HUES48 (cell line): ENCODE results near the gene ZSWIM6.

Experiments used
- H3K27ac ChIP-seq: one replicate; pipeline ENCODE4 v1.7.0; 2013; ENCODE audit warnings: low read depth, low read length, inconsistent platforms
- H3K27me3 ChIP-seq: 2 replicates; pipeline ENCODE4 v1.6.1; 2013; ENCODE audit warnings: mild to moderate bottlenecking, low read length; ENCODE audit not compliant: control insufficient read depth, insufficient read depth
- H3K36me3 ChIP-seq: 2 replicates; pipeline ENCODE4 v1.6.1; 2013; ENCODE audit warnings: low read length; ENCODE audit not compliant: control insufficient read depth, insufficient read depth
- H3K4me1 ChIP-seq: 2 replicates; pipeline ENCODE4 v1.6.1; 2013; ENCODE audit warnings: mild to moderate bottlenecking, low read length; ENCODE audit not compliant: control insufficient read depth, insufficient read depth
- H3K4me3 ChIP-seq: 2 replicates; pipeline ENCODE4 v1.5.1; 2013; ENCODE audit warnings: mild to moderate bottlenecking, low read depth, low read length
- H3K9ac ChIP-seq: 2 replicates; pipeline ENCODE4 v1.6.1; 2013; ENCODE audit warnings: mild to moderate bottlenecking, low read depth, low read length, moderate library complexity
- H3K9me3 ChIP-seq: 2 replicates; pipeline ENCODE4 v1.6.1; 2013; ENCODE audit warnings: low read length; ENCODE audit not compliant: control insufficient read depth, insufficient read depth

ZSWIM6 gene

GRCh38 chr5:61466017-61466416 lies 134.0 kb downstream of the ZSWIM6 start:
- Histone ChIP-seq H3K4me3 (no peak overlapping the region), H3K27me3 (no peaks in the 10 kb centered on the region), H3K36me3 (no peaks in the 10 kb centered on the region), H3K27ac (no peak overlapping the region), H3K9me3 (no peaks in the 10 kb centered on the region), H3K9ac (no peak overlapping the region), H3K4me1 (peaks cover 23% of the 10 kb centered on the region)

GRCh38 chr5:61467766-61468482 lies 135.9 kb downstream of the ZSWIM6 start:
- Histone ChIP-seq H3K4me3 (no peak overlapping the region), H3K36me3 (no peaks in the 10 kb centered on the region), H3K9ac (no peak overlapping the region), H3K4me1 (peaks cover 23% of the 10 kb centered on the region), H3K27ac (no peak overlapping the region), H3K9me3 (no peaks in the 10 kb centered on the region), H3K27me3 (no peaks in the 10 kb centered on the region)

- Histone ChIP-seq H3K4me1 (peaks cover 23% of the 10 kb centered on the region), H3K27me3 (no peaks in the 10 kb centered on the region), H3K36me3 (no peaks in the 10 kb centered on the region), H3K9me3 (no peaks in the 10 kb centered on the region), H3K4me3 (no peak overlapping the region), H3K9ac (no peak overlapping the region), H3K27ac (no peak overlapping the region)
Measured at GRCh38 chr5:61468483-61468865, 136.4 kb downstream of the ZSWIM6 start.

- Histone ChIP-seq H3K9me3 (no peaks in the 10 kb centered on the region), H3K27ac (no peak overlapping the region), H3K9ac (no peak overlapping the region), H3K4me3 (no peak overlapping the region), H3K27me3 (no peaks in the 10 kb centered on the region), H3K4me1 (peaks cover 17% of the 10 kb centered on the region), H3K36me3 (no peaks in the 10 kb centered on the region)
Measured at GRCh38 chr5:61471352-61471751, 139.3 kb downstream of the ZSWIM6 start.

GRCh38 chr5:61472172-61472958 lies 140.3 kb downstream of the ZSWIM6 start:
- no peak overlapping the region for H3K9ac ChIP-seq
- no peak overlapping the region for H3K4me3 ChIP-seq
- peaks cover 16% of the 10 kb centered on the region for H3K4me1 ChIP-seq
- H3K9me3 ChIP-seq: no peaks in the 10 kb centered on the region
- no peaks in the 10 kb centered on the region for H3K36me3 ChIP-seq
- H3K27ac ChIP-seq: no peak overlapping the region
- no peaks in the 10 kb centered on the region for H3K27me3 ChIP-seq

- H3K9ac ChIP-seq: no peak overlapping the region
- no peak overlapping the region for H3K4me3 ChIP-seq
- no peaks in the 10 kb centered on the region for H3K9me3 ChIP-seq
- peaks cover 5% of the 10 kb centered on the region; the same call in 1 of the 2 replicates for H3K4me1 ChIP-seq
- H3K27me3 ChIP-seq: no peaks in the 10 kb centered on the region
- H3K36me3 ChIP-seq: no peaks in the 10 kb centered on the region
- no peak overlapping the region for H3K27ac ChIP-seq
Measured at GRCh38 chr5:61474746-61475145, 142.7 kb downstream of the ZSWIM6 start.

- Histone ChIP-seq H3K27me3 (no peaks in the 10 kb centered on the region), H3K36me3 (no peaks in the 10 kb centered on the region), H3K4me3 (no peak overlapping the region), H3K27ac (no peak overlapping the region), H3K9ac (no peak overlapping the region), H3K4me1 (peaks cover 5% of the 10 kb centered on the region; the same call in 1 of the 2 replicates), H3K9me3 (no peaks in the 10 kb centered on the region)
Measured at GRCh38 chr5:61477788-61478187, 145.7 kb downstream of the ZSWIM6 start.

GRCh38 chr5:61479850-61480614 lies 148.0 kb downstream of the ZSWIM6 start:
- H3K4me3 ChIP-seq: no peak overlapping the region

GRCh38 chr5:61482980-61483379 lies 150.9 kb downstream of the ZSWIM6 start:
- Histone ChIP-seq H3K27me3 (no peaks in the 10 kb centered on the region), H3K4me1 (peaks cover 5% of the 10 kb centered on the region; the same call in 1 of the 2 replicates), H3K27ac (no peak overlapping the region), H3K9ac (no peak overlapping the region), H3K4me3 (no peak overlapping the region), H3K9me3 (no peaks in the 10 kb centered on the region), H3K36me3 (no peaks in the 10 kb centered on the region)

More at GRCh38 chr5:61479850-61480614, 148.0 kb downstream of the ZSWIM6 start:
- no peaks in the 10 kb centered on the region for H3K27me3 ChIP-seq
- H3K36me3 ChIP-seq: no peaks in the 10 kb centered on the region
- H3K27ac ChIP-seq: no peak overlapping the region
- peaks cover 5% of the 10 kb centered on the region; the same call in 1 of the 2 replicates for H3K4me1 ChIP-seq
- H3K9ac ChIP-seq: no peak overlapping the region
- H3K9me3 ChIP-seq: no peaks in the 10 kb centered on the region

- Histone ChIP-seq H3K4me1 (no peaks in the 10 kb centered on the region), H3K9me3 (no peaks in the 10 kb centered on the region), H3K27ac (no peak overlapping the region), H3K4me3 (no peak overlapping the region), H3K27me3 (no peaks in the 10 kb centered on the region), H3K9ac (no peak overlapping the region), H3K36me3 (no peaks in the 10 kb centered on the region)
Measured at GRCh38 chr5:61486476-61486875, 154.4 kb downstream of the ZSWIM6 start.
